HepG2 (cell line): ENCODE results near the gene VAV2. TPM values are rescaled to one million over a fixed set of nuclear protein-coding genes. Genes with fewer than 3 reads are reported as not detected.

ENCODE experiments used
- ADNP ChIP-seq: sonication (generic); formaldehyde crosslinking; IDR thresholded peaks from 2 replicates; pipeline ENCODE4 v1.4.0; 2020; ENCODE audit warnings: missing genetic modification reagents
- EED ChIP-seq: sonication (generic); formaldehyde crosslinking; IDR thresholded peaks from 2 replicates; pipeline ENCODE4 v1.5.0; 2020; ENCODE audit warnings: mild to moderate bottlenecking, missing genetic modification reagents
- HNRNPL ChIP-seq: fragments of 200-400 bp; formaldehyde crosslinking; IDR thresholded peaks from 2 replicates; pipeline ENCODE4 v1.6.1; 2017; ENCODE audit warnings: mild to moderate bottlenecking, low read depth, low read length
- MYC ChIP-seq: sonication (generic); formaldehyde crosslinking; IDR thresholded peaks from 2 replicates; pipeline ENCODE4 v1.9.0; 2021; ENCODE audit warnings: missing genetic modification reagents, borderline replicate concordance
- NRL ChIP-seq: sonication (generic); formaldehyde crosslinking; IDR thresholded peaks from 2 replicates; pipeline ENCODE4 v1.5.0; 2020; ENCODE audit warnings: missing genetic modification reagents, mild to moderate bottlenecking, moderate library complexity, borderline replicate concordance
- RNF2 ChIP-seq: fragments of 450-650 bp; conservative IDR thresholded peaks from 2 replicates; pipeline ENCODE4 v1.6.1; 2016; ENCODE audit warnings: low read depth
- TBL1XR1 ChIP-seq: fragments of 150-350 bp; IDR thresholded peaks from 2 replicates; pipeline ENCODE4 v1.6.1; 2014; ENCODE audit warnings: borderline replicate concordance, low read length; ENCODE audit not compliant: partially characterized antibody
- XRCC5 ChIP-seq: fragments of 200-400 bp; formaldehyde crosslinking; optimal IDR thresholded peaks from 2 replicates; pipeline ENCODE3; 2017; ENCODE audit warnings: mild to moderate bottlenecking, low read length
- ZC3H13 ChIP-seq: sonication (generic); formaldehyde crosslinking; IDR thresholded peaks from 2 replicates; pipeline ENCODE4 v1.8.1; 2023; ENCODE audit warnings: mild to moderate bottlenecking, missing genetic modification reagents, moderate library complexity
- ZMYM3 ChIP-seq: sonication (generic); formaldehyde crosslinking; IDR thresholded peaks from 2 replicates; pipeline ENCODE4 v1.5.1; 2020; ENCODE audit warnings: mild to moderate bottlenecking, missing genetic modification reagents
- ZNF501 ChIP-seq: sonication (generic); formaldehyde crosslinking; IDR thresholded peaks from 2 replicates; pipeline ENCODE4 v1.5.1; 2020; ENCODE audit warnings: mild to moderate bottlenecking, moderate library complexity, missing genetic modification reagents
- ZNF567 ChIP-seq: sonication (generic); formaldehyde crosslinking; IDR thresholded peaks from 2 replicates; pipeline ENCODE4 v1.8.1; 2023; ENCODE audit warnings: mild to moderate bottlenecking, missing genetic modification reagents, borderline replicate concordance
- ZNF792 ChIP-seq: IDR thresholded peaks from 2 replicates; pipeline ENCODE4 v1.6.1; 2016
- polyA plus RNA-seq, 8 experiments: library from polyadenylated mRNA; depleted of rRNA in 3 of 8; stranded (reverse) in 7 of 8; unstranded in 1 of 8; fragments of >200 nt; fragmentation: Illumina TruSeq in 4 of 8; extraction: Trizol in 4 of 8; gene quantifications; 2 replicates each; pipeline versions ENCODE4 v1.2.1 to v1.2.3, GENCODE V29; 2011 to 2016; ENCODE audit warnings: low read depth in 4 of 8, missing spikeins in 1 of 8, mixed read lengths in 1 of 8; ENCODE audit not compliant: insufficient read depth in 1 of 8
- total RNA-seq, 5 experiments: library from RNA; depleted of rRNA; stranded (reverse); fragments of >200 nt; fragmentation: Illumina TruSeq; extraction: Trizol; gene quantifications; 2 replicates each; pipeline ENCODE4 v1.2.3, GENCODE V29; 2016; ENCODE audit warnings: low read depth in 1 of 5
- TF ChIP-seq, protein P1 (sequence below): sonication (generic); formaldehyde crosslinking; IDR thresholded peaks from 2 replicates; pipeline ENCODE4 v1.5.0; 2020; ENCODE audit warnings: mild to moderate bottlenecking, missing genetic modification reagents
- TF ChIP-seq, protein P2 (sequence below): IDR thresholded peaks from 2 replicates; pipeline ENCODE4 v1.6.1; 2018; ENCODE audit warnings: missing genetic modification reagents, mild to moderate bottlenecking, missing compliant biosample characterization
- TF ChIP-seq, protein P3 (sequence below): sonication (generic); formaldehyde crosslinking; IDR thresholded peaks from 2 replicates; pipeline ENCODE4 v1.9.0; 2022; ENCODE audit warnings: missing genetic modification reagents, mild to moderate bottlenecking, borderline replicate concordance
- TF ChIP-seq, protein P4 (sequence below): sonication (generic); formaldehyde crosslinking; IDR thresholded peaks from 2 replicates; pipeline ENCODE4 v1.5.1; 2020; ENCODE audit warnings: missing genetic modification reagents, mild to moderate bottlenecking, borderline replicate concordance
- TF ChIP-seq, protein P5 (sequence below): sonication (generic); formaldehyde crosslinking; IDR thresholded peaks from 2 replicates; pipeline ENCODE4 v1.4.0; 2020; ENCODE audit warnings: missing genetic modification reagents
- TF ChIP-seq, protein P6 (sequence below): sonication (generic); formaldehyde crosslinking; IDR thresholded peaks from 2 replicates; pipeline ENCODE4 v1.4.0; 2020; ENCODE audit warnings: missing genetic modification reagents, borderline replicate concordance

The VAV2 gene
- total and polyA plus RNA-seq, 2 of the 13 experiments (the other 11 are each of a cell fraction or from before 2014, with no cell fraction given) = 22.5 to 22.9 TPM

DNA sequence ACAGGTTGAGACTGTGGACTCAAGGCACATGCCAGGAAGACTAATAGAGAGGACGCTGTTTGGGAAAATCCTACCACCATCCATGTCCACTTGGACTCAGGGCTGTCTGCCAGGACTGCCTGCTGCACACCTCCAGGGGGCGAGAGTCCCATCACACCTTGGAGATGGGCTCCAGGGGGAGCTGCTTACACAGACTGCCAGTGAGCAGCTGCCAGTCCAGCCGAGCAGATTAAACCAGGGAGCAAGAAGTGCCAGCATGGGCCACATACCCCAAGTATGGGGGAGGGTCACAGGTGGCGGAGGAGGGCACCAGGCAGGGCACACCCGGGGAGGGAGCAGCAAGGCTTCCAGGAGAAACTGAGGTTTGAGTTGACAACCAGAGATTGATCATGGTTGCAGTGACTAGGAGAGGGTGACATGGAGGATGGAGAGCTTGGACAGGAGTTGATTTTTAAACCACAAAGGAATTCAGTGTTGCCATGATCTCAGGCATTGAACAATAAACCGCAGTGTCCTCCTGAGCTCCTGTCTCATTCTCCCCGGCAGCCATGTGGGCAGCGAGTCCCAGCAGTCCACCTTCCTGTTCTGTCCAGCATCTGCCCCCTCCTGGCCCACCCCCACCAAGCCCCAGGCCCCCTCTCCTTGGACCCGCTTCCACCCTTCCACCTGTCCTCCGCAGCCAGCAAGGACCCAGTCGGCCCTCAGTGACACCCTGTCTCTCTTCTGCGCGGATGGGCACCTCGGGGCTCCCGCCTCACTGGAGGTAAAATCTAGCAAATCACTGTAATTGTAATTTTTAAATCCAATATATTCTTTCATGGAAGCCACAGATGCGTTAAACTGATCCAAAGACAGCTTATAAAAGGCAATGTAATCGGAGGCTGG lies 3.1 kb upstream of the VAV2 start (continued):
- TF ChIP-seq, protein P1, sequence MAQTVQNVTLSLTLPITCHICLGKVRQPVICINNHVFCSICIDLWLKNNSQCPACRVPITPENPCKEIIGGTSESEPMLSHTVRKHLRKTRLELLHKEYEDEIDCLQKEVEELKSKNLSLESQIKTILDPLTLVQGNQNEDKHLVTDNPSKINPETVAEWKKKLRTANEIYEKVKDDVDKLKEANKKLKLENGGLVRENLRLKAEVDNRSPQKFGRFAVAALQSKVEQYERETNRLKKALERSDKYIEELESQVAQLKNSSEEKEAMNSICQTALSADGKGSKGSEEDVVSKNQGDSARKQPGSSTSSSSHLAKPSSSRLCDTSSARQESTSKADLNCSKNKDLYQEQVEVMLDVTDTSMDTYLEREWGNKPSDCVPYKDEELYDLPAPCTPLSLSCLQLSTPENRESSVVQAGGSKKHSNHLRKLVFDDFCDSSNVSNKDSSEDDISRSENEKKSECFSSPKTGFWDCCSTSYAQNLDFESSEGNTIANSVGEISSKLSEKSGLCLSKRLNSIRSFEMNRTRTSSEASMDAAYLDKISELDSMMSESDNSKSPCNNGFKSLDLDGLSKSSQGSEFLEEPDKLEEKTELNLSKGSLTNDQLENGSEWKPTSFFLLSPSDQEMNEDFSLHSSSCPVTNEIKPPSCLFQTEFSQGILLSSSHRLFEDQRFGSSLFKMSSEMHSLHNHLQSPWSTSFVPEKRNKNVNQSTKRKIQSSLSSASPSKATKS (CRISPR knock-in tag) = no peak
- peak; percentile 64; the same call in 1 of the 2 replicates for TF ChIP-seq HNRNPL
- TF ChIP-seq, protein P2, sequence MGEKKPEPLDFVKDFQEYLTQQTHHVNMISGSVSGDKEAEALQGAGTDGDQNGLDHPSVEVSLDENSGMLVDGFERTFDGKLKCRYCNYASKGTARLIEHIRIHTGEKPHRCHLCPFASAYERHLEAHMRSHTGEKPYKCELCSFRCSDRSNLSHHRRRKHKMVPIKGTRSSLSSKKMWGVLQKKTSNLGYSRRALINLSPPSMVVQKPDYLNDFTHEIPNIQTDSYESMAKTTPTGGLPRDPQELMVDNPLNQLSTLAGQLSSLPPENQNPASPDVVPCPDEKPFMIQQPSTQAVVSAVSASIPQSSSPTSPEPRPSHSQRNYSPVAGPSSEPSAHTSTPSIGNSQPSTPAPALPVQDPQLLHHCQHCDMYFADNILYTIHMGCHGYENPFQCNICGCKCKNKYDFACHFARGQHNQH (CRISPR knock-in tag) = 0 out of 2 replicates have a peak, but pooled peaks have one; percentile 1
- TF ChIP-seq, protein P3, sequence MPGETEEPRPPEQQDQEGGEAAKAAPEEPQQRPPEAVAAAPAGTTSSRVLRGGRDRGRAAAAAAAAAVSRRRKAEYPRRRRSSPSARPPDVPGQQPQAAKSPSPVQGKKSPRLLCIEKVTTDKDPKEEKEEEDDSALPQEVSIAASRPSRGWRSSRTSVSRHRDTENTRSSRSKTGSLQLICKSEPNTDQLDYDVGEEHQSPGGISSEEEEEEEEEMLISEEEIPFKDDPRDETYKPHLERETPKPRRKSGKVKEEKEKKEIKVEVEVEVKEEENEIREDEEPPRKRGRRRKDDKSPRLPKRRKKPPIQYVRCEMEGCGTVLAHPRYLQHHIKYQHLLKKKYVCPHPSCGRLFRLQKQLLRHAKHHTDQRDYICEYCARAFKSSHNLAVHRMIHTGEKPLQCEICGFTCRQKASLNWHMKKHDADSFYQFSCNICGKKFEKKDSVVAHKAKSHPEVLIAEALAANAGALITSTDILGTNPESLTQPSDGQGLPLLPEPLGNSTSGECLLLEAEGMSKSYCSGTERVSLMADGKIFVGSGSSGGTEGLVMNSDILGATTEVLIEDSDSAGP (CRISPR knock-in tag) = 0 out of 2 replicates have a peak, but pooled peaks have one; percentile 11
- 0 out of 2 replicates have a peak, but pooled peaks have one; percentile 44 for TF ChIP-seq ZNF567 (CRISPR knock-in tag)
- peak; percentile 37; the same call in 1 of the 2 replicates for TF ChIP-seq ZC3H13 (CRISPR knock-in tag)
- TF ChIP-seq ZNF501 (CRISPR knock-in tag) = no peak
- TF ChIP-seq RNF2 = no peak
- TF ChIP-seq, protein P4, sequence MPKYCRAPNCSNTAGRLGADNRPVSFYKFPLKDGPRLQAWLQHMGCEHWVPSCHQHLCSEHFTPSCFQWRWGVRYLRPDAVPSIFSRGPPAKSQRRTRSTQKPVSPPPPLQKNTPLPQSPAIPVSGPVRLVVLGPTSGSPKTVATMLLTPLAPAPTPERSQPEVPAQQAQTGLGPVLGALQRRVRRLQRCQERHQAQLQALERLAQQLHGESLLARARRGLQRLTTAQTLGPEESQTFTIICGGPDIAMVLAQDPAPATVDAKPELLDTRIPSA = no peak
- TF ChIP-seq TBL1XR1 = no peak
- TF ChIP-seq, protein P5, sequence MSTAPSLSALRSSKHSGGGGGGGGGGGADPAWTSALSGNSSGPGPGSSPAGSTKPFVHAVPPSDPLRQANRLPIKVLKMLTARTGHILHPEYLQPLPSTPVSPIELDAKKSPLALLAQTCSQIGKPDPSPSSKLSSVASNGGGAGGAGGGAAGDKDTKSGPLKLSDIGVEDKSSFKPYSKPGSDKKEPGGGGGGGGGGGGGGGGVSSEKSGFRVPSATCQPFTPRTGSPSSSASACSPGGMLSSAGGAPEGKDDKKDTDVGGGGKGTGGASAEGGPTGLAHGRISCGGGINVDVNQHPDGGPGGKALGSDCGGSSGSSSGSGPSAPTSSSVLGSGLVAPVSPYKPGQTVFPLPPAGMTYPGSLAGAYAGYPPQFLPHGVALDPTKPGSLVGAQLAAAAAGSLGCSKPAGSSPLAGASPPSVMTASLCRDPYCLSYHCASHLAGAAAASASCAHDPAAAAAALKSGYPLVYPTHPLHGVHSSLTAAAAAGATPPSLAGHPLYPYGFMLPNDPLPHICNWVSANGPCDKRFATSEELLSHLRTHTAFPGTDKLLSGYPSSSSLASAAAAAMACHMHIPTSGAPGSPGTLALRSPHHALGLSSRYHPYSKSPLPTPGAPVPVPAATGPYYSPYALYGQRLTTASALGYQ = no peak
- peak; percentile 24 for TF ChIP-seq XRCC5
- no peak for TF ChIP-seq EED
- 0 out of 2 replicates have a peak, but pooled peaks have one; percentile 38 for TF ChIP-seq ADNP (CRISPR knock-in tag)
- TF ChIP-seq, protein P6, sequence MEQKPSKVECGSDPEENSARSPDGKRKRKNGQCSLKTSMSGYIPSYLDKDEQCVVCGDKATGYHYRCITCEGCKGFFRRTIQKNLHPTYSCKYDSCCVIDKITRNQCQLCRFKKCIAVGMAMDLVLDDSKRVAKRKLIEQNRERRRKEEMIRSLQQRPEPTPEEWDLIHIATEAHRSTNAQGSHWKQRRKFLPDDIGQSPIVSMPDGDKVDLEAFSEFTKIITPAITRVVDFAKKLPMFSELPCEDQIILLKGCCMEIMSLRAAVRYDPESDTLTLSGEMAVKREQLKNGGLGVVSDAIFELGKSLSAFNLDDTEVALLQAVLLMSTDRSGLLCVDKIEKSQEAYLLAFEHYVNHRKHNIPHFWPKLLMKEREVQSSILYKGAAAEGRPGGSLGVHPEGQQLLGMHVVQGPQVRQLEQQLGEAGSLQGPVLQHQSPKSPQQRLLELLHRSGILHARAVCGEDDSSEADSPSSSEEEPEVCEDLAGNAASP (CRISPR knock-in tag) = no peak
- no peak for TF ChIP-seq ZMYM3
- 0 out of 2 replicates have a peak, but pooled peaks have one; percentile 9 for TF ChIP-seq MYC
- no peak for TF ChIP-seq ZNF792 (CRISPR knock-in tag)
- no peak for TF ChIP-seq NRL (CRISPR knock-in tag)
